Panc1 (cell line): Measurements from ENCODE around the gene HGFAC. TPM values are rescaled to one million over a fixed set of nuclear protein-coding genes. Genes with fewer than 3 reads are reported as not detected.

Experiments used
- ATAC-seq: fragments of 200-7000 bp; cut with Tn5 transposase; 2 replicates; pipeline ENCODE4 v1.9.1; 2020; ENCODE audit warnings: mild to moderate bottlenecking, moderate library complexity
- BruUV-seq: library from RNA; stranded (reverse); fragments of 400-500 nt; replicated peaks from 2 replicates; lab custom pipeline; 2021; lab: Mats Ljungman, UMichigan
- CTCF ChIA-PET: fragments of 300-600 bp; sonication (Branson Sonifier 250); formaldehyde crosslinking; loops from one replicate; lab custom pipeline; 2022; ENCODE audit warnings: antibody characterized with exemption; lab: Charles Lee
- POLR2A ChIA-PET: fragments of 300-600 bp; sonication (Branson Sonifier 250); formaldehyde crosslinking; loops from one replicate; lab custom pipeline; 2022; ENCODE audit warnings: antibody characterized with exemption; lab: Charles Lee
- DNase-seq: peaks from one replicate; pipeline ENCODE4 v3.0.0-alpha.2; 2010; ENCODE audit warnings: low read depth, low spot score
- H3K27ac ChIP-seq: 2 replicates; pipeline ENCODE4 v1.5.1; 2011; ENCODE audit warnings: mild to moderate bottlenecking, low read length, inconsistent platforms
- H3K27me3 ChIP-seq: fragments of 200-500 bp; sonication (Bioruptor generic); 2 replicates; pipeline ENCODE4 v1.6.0; 2014; ENCODE audit warnings: low read length, inconsistent platforms; ENCODE audit not compliant: control insufficient read depth, insufficient read depth
- H3K36me3 ChIP-seq: fragments of 200-500 bp; sonication (Bioruptor generic); 2 replicates; pipeline ENCODE4 v1.5.1; 2014; ENCODE audit warnings: inconsistent platforms, mild to moderate bottlenecking, low read length, moderate library complexity; ENCODE audit not compliant: control insufficient read depth, insufficient read depth
- H3K4me1 ChIP-seq: 2 replicates; pipeline ENCODE4 v1.5.1; 2011; ENCODE audit warnings: inconsistent platforms, mild to moderate bottlenecking, low read length, moderate library complexity; ENCODE audit not compliant: control insufficient read depth, insufficient read depth
- H3K4me3 ChIP-seq, 2 experiments: 2 replicates each; pipeline ENCODE4 v1.5.1; 2011 to 2012; ENCODE audit warnings: low read depth in 2 of 2, low read length in 2 of 2, mild to moderate bottlenecking in 2 of 2, inconsistent platforms in 1 of 2, moderate library complexity in 1 of 2
- H3K9me3 ChIP-seq: fragments of 200-500 bp; sonication (Bioruptor generic); 2 replicates; pipeline ENCODE4 v1.5.1; 2014; ENCODE audit warnings: low read depth, mild to moderate bottlenecking, inconsistent platforms, low read length, moderate library complexity; ENCODE audit not compliant: control insufficient read depth, insufficient read depth
- CTCF ChIP-seq: fragments of 450-650 bp; IDR thresholded peaks from 2 replicates; pipeline ENCODE4 v1.5.1; 2017; ENCODE audit warnings: mild to moderate bottlenecking
- POLR2AphosphoS5 ChIP-seq: IDR thresholded peaks from 2 replicates; pipeline ENCODE4 v1.6.1; 2012; ENCODE audit warnings: mild to moderate bottlenecking, low read depth, low read length, moderate library complexity
- REST ChIP-seq, 2 experiments: IDR thresholded peaks; 2 replicates each; pipeline ENCODE4 v1.6.1; 2011 to 2012; ENCODE audit warnings: low read depth in 2 of 2, control low read depth in 1 of 2, low read length in 1 of 2, mild to moderate bottlenecking in 1 of 2, moderate library complexity in 1 of 2; ENCODE audit not compliant: insufficient read depth in 1 of 2
- SIN3A ChIP-seq: IDR thresholded peaks from 2 replicates; pipeline ENCODE4 v1.6.1; 2012; ENCODE audit warnings: low read depth, mild to moderate bottlenecking, low read length, moderate library complexity, borderline replicate concordance; ENCODE audit not compliant: insufficient read depth
- TCF7L2 ChIP-seq: IDR thresholded peaks from 2 replicates; pipeline ENCODE4 v1.6.1; 2011; ENCODE audit warnings: mild to moderate bottlenecking, low read depth, low read length, inconsistent platforms
- in situ Hi-C: cut with HindIII; loops from 2 replicates; pipeline ENCODE4 v1.10.0; 2016; ENCODE audit warnings: low sequenced_read_pairs, low pct_unique_long_range_greater_than_20kb
- intact Hi-C: fragments of 100-400 bp; cut with micrococcal nuclease; formaldehyde crosslinking; loops from one replicate; pipeline ENCODE4 v1.10.0; 2022; ENCODE audit not compliant: unreplicated experiment
- total RNA-seq: library from RNA; stranded (reverse); gene quantifications from one replicate; pipeline ENCODE4 v1.2.1, GENCODE V29; 2021; ENCODE audit not compliant: unreplicated experiment

Gene HGFAC
- total RNA-seq, 1 experiment from 2014 or later: 0.59 TPM

GRCh38 chr4:3426465-3427133, 15.2 kb upstream of the HGFAC start:
- no peaks in the 10 kb centered on the region for H3K27me3 ChIP-seq
- no peak overlapping the region for H3K27ac ChIP-seq
- no peaks in the 10 kb centered on the region for H3K36me3 ChIP-seq
- ATAC-seq (no peak), DNase-seq (no peak)
- POLR2A ChIA-PET: no interaction called here
- no TSS peak for BruUV-seq
- H3K4me1 ChIP-seq: no peaks in the 10 kb centered on the region
- CTCF ChIA-PET: no interaction called here
- no peaks in the 10 kb centered on the region for H3K9me3 ChIP-seq
- in situ Hi-C loops: no loop called here
- intact Hi-C loops: no loop called here
- TF ChIP-seq POLR2AphosphoS5 (no peak), REST (IDR thresholded peaks at IDR 0.05; ENCODE audit: insufficient read depth in 1 of 2, low read depth in 2 of 2, low read length in 1 of 2) (no peak), SIN3A (no peak), TCF7L2 (no peak), CTCF (no peak)
- H3K4me3 ChIP-seq: no peak overlapping the region

DNA sequence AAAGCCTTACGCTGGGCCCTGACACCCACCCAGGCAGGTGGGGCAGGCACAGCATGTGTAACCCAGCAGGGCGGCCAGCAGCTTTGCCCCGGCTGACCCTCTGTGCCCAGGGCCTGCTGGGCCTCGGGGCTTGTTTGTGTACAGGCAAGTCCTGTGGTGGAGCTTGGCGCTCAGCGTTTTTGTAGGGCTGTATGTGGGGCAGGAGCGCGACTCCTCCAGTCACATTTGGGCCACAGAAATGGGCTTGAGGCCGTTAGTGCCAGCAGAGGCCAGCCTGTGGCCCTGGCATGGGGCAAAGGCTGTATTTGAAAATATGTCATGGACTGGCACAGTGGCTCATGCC, 14.7 kb upstream of the HGFAC start:
- BruUV-seq: no TSS peak
- TF ChIP-seq POLR2AphosphoS5: no peak
- no peak for TF ChIP-seq CTCF
- TF ChIP-seq TCF7L2: no peak
- CTCF ChIA-PET: no interaction called here
- Histone ChIP-seq H3K4me1 (no peaks in the 10 kb centered on the region), H3K36me3 (no peaks in the 10 kb centered on the region), H3K4me3 (no peak overlapping the region), H3K9me3 (no peaks in the 10 kb centered on the region), H3K27ac (no peak overlapping the region), H3K27me3 (no peaks in the 10 kb centered on the region)
- DNase-seq: no peak
- intact Hi-C loops: no loop called here
- no peak; the same call in 1 of the 2 replicates for ATAC-seq
- POLR2A ChIA-PET: no interaction called here
- in situ Hi-C loops: no loop called here
